HEK293 (cell line): ENCODE measurements around the gene PMFBP1.

Source experiments
- CTCF ChIA-PET: fragments of 350-600 bp; formaldehyde crosslinking; extraction: SDS; loops from one replicate; lab custom pipeline; 2021; ENCODE audit warnings: antibody characterized with exemption; lab: Yijun Ruan, JAX
- POLR2A ChIA-PET: fragments of 300-600 bp; formaldehyde crosslinking; extraction: SDS; loops from one replicate; lab custom pipeline; 2020; ENCODE audit warnings: antibody characterized with exemption, inconsistent platforms; lab: Yijun Ruan, JAX
- H3K27ac ChIP-seq: fragments of 200-500 bp; sonication (Bioruptor generic); 2 replicates; pipeline ENCODE4 v1.5.1; 2014; ENCODE audit warnings: low read depth, low read length, control low read depth, inconsistent platforms; ENCODE audit errors: extremely low read depth
- H3K36me3 ChIP-seq, 2 experiments: fragments of 200-500 bp in 1 of 2; sonication (Bioruptor generic) in 1 of 2; 1 replicate in 1 of 2; 2 replicates in 1 of 2; pipeline ENCODE4 v1.5.1; 2014 to 2017; ENCODE audit warnings: inconsistent platforms in 2 of 2, low read length in 2 of 2; ENCODE audit not compliant: control insufficient read depth in 2 of 2, insufficient read depth in 1 of 2
- H3K4me1 ChIP-seq: fragments of 200-500 bp; sonication (Bioruptor generic); 2 replicates; pipeline ENCODE4 v1.5.1; 2014; ENCODE audit warnings: mild to moderate bottlenecking, low read length, inconsistent platforms; ENCODE audit not compliant: control insufficient read depth, insufficient read depth
- H3K4me3 ChIP-seq: 2 replicates; pipeline ENCODE4 v1.5.1; 2011; ENCODE audit warnings: low read depth, mild to moderate bottlenecking, control low read depth, low read length, moderate library complexity
- H3K9me3 ChIP-seq: fragments of 200-500 bp; sonication (Bioruptor generic); 2 replicates; pipeline ENCODE4 v1.5.1; 2014; ENCODE audit warnings: low read depth, low read length, inconsistent platforms; ENCODE audit not compliant: control insufficient read depth, insufficient read depth
- GLIS1 ChIP-seq: fragments of 450-650 bp; formaldehyde crosslinking; IDR thresholded peaks from 2 replicates; pipeline ENCODE4 v1.5.1; 2016; ENCODE audit warnings: missing biosample characterization, missing genetic modification characterization
- HOXC10 ChIP-seq: sonication (generic); formaldehyde crosslinking; IDR thresholded peaks from 2 replicates; pipeline ENCODE4 v1.8.1; 2023; ENCODE audit warnings: mild to moderate bottlenecking, missing genetic modification reagents
- KLF17 ChIP-seq: fragments of 450-650 bp; formaldehyde crosslinking; IDR thresholded peaks from 2 replicates; pipeline ENCODE4 v1.5.1; 2016; ENCODE audit warnings: missing biosample characterization, missing genetic modification characterization
- OSR2 ChIP-seq: fragments of 450-650 bp; formaldehyde crosslinking; IDR thresholded peaks from 2 replicates; pipeline ENCODE4 v1.5.1; 2016; ENCODE audit warnings: missing biosample characterization, missing genetic modification characterization
- OVOL3 ChIP-seq: fragments of 450-650 bp; formaldehyde crosslinking; IDR thresholded peaks from 2 replicates; pipeline ENCODE4 v1.5.1; 2016; ENCODE audit warnings: missing biosample characterization, missing genetic modification characterization
- PRDM10 ChIP-seq: fragments of 450-650 bp; formaldehyde crosslinking; IDR thresholded peaks from 2 replicates; pipeline ENCODE4 v1.5.1; 2016; ENCODE audit warnings: missing biosample characterization, missing genetic modification characterization
- TCF7L2 ChIP-seq: IDR thresholded peaks from 2 replicates; pipeline ENCODE4 v1.6.1; 2011; ENCODE audit warnings: low read depth, mild to moderate bottlenecking, inconsistent platforms, low read length, moderate library complexity, borderline replicate concordance
- ZNF148 ChIP-seq: fragments of 450-650 bp; formaldehyde crosslinking; IDR thresholded peaks from 2 replicates; pipeline ENCODE4 v1.5.0; 2017; ENCODE audit warnings: missing biosample characterization, missing genetic modification characterization, borderline replicate concordance
- ZNF155 ChIP-seq: fragments of 450-650 bp; formaldehyde crosslinking; IDR thresholded peaks from 2 replicates; pipeline ENCODE4 v1.5.1; 2016; ENCODE audit warnings: missing biosample characterization, missing genetic modification characterization
- ZNF398 ChIP-seq: fragments of 450-650 bp; formaldehyde crosslinking; IDR thresholded peaks from 2 replicates; pipeline ENCODE4 v1.5.1; 2017; ENCODE audit warnings: missing biosample characterization, missing genetic modification characterization
- ZNF433 ChIP-seq: fragments of 450-650 bp; formaldehyde crosslinking; IDR thresholded peaks from 2 replicates; pipeline ENCODE4 v1.5.1; 2016; ENCODE audit warnings: missing biosample characterization, missing genetic modification characterization, low read depth
- ZNF449 ChIP-seq: fragments of 450-650 bp; formaldehyde crosslinking; IDR thresholded peaks from 2 replicates; pipeline ENCODE4 v1.5.1; 2017; ENCODE audit warnings: missing biosample characterization, mild to moderate bottlenecking, missing genetic modification characterization, moderate library complexity
- ZNF488 ChIP-seq: fragments of 450-650 bp; formaldehyde crosslinking; IDR thresholded peaks from 2 replicates; pipeline ENCODE4 v1.5.1; 2016; ENCODE audit warnings: missing biosample characterization, missing genetic modification characterization
- ZNF514 ChIP-seq: fragments of 450-650 bp; formaldehyde crosslinking; IDR thresholded peaks from 2 replicates; pipeline ENCODE4 v1.5.1; 2016; ENCODE audit warnings: missing biosample characterization, missing genetic modification characterization
- ZNF561 ChIP-seq: fragments of 450-650 bp; IDR thresholded peaks from 2 replicates; pipeline ENCODE4 v1.5.1; 2018; ENCODE audit warnings: missing biosample characterization, missing genetic modification characterization, borderline replicate concordance
- ZNF701 ChIP-seq: fragments of 450-650 bp; formaldehyde crosslinking; IDR thresholded peaks from 2 replicates; pipeline ENCODE4 v1.5.1; 2016; ENCODE audit warnings: missing biosample characterization, missing genetic modification characterization
- ZNF791 ChIP-seq: fragments of 450-650 bp; formaldehyde crosslinking; IDR thresholded peaks from 2 replicates; pipeline ENCODE4 v1.5.1; 2016; ENCODE audit warnings: missing biosample characterization, missing genetic modification characterization
- ZSCAN4 ChIP-seq: fragments of 450-650 bp; formaldehyde crosslinking; IDR thresholded peaks from 2 replicates; pipeline ENCODE4 v1.5.1; 2017; ENCODE audit warnings: missing biosample characterization, missing genetic modification characterization

PMFBP1 gene

GRCh38 chr16:72166954-72167561 lies 4.9 kb downstream of the PMFBP1 start:
- no peak overlapping the region for H3K4me3 ChIP-seq
- no peak for TF ChIP-seq ZNF398 (tag by site-specific recombination)
- POLR2A ChIA-PET = no interaction called here
- CTCF ChIA-PET = interaction anchor here (0.8 kb wide), 1 partner anchor 42 kb away, joined by 4 read pairs; no protein-coding TSS in a partner anchor
- no peaks in the 10 kb centered on the region for H3K9me3 ChIP-seq
- no peaks in the 10 kb centered on the region for H3K4me1 ChIP-seq
- no peaks in the 10 kb centered on the region for H3K36me3 ChIP-seq
- H3K27ac ChIP-seq = no peak overlapping the region

- TF ChIP-seq GLIS1 = no peak
- no peak for TF ChIP-seq ZNF561 (tag by site-specific recombination)
- no peak for TF ChIP-seq HOXC10 (CRISPR knock-in tag)
- TF ChIP-seq OVOL3 (tag by site-specific recombination) = no peak
- no peak for TF ChIP-seq ZNF148 (tag by site-specific recombination)
- no peak for TF ChIP-seq ZNF155
- no peak for TF ChIP-seq ZNF433
- no peak for TF ChIP-seq ZNF488 (tag by site-specific recombination)
- TF ChIP-seq OSR2 = no peak
- TF ChIP-seq PRDM10 (tag by site-specific recombination) = no peak
- TF ChIP-seq TCF7L2 = no peak
- TF ChIP-seq ZNF514 (tag by site-specific recombination) = no peak
- no peak for TF ChIP-seq KLF17 (tag by site-specific recombination)
- TF ChIP-seq ZNF701 (tag by site-specific recombination) = no peak
- no peak for TF ChIP-seq ZNF791 (tag by site-specific recombination)
- no peak for TF ChIP-seq ZSCAN4 (tag by site-specific recombination)
- TF ChIP-seq ZNF449 (tag by site-specific recombination) = no peak
- TF ChIP-seq, all 188 proteins: peak for 0
- Histone ChIP-seq H3K4me3 (no peak overlapping the region), H3K27ac (no peak overlapping the region), H3K36me3 (no peaks in the 10 kb centered on the region), H3K9me3 (no peaks in the 10 kb centered on the region), H3K4me1 (no peaks in the 10 kb centered on the region)
- ChIA-PET POLR2A (no interaction called here), CTCF (interaction anchor here (0.8 kb wide), 1 partner anchor 42 kb away, joined by 4 read pairs; no protein-coding TSS in a partner anchor)
Observed at GRCh38 chr16:72166151-72166550, 5.8 kb downstream of the PMFBP1 start.
